ENCODE results near the gene FBXW7. TPM values are rescaled to one million over a fixed set of nuclear protein-coding genes. Genes with fewer than 3 reads are reported as not detected.

The FBXW7 gene
- total and polyA plus RNA-seq, 2 of the 13 experiments (the other 11 are each of a cell fraction or from before 2014, with no cell fraction given), result 5.0 to 40.9 TPM

DNA sequence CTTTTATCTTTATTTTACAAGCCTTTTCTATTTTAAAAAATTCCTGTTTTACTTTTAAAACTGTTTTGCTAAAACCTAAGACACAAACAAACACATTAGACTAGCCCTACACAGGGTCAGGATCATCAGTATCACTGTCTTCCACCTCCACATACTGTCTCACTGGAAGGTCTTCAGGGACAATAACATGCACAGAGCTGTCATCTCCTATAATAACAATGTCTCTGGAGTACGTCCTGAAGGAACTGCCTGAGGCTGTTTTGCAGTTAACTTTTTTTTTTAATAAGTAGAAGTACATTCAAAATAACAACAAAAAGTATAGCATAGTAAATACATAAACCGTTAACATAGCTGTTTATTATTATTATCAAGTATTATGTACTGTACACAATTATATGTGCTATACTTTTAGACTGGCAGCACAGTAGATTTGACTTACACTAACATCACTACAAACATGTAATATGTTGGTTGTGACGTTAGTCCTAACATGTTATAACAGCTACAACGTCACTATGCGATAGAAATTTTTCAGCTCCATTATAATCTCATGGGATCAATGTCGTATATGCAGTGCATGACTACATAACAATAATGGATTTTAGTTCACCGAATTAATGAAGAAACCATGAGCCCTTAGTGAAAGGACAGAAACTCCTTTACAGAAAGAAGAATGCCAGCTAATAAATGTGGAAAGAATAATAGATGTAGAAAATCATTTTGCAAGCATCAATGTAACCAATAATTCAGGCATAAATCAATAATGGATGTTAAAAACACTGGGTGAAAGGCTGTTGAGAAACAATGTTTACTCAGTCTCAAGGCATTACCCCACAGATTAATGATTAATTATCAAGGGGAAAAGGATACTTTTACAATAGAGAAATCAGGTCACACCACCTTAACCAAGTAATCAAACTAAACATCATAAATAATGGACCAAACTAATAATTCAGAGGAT, 49.2 kb downstream of the FBXW7 start (continued):
- TF ChIP-seq FOXA1 (IDR thresholded peaks at IDR 0.05) (peak; percentile 62), FOXA1 (CRISPR knock-in tag; IDR thresholded peaks at IDR 0.05) (peak; percentile 69; the same call in 1 of the 2 replicates), SOX6 (IDR thresholded peaks at IDR 0.05) (no peak), SOX6 (CRISPR knock-in tag; IDR thresholded peaks at IDR 0.05) (peak; percentile 62; the same call in 1 of the 2 replicates), SKI (IDR thresholded peaks at IDR 0.05; ENCODE audit: partially characterized antibody) (no peak), ZNF678 (CRISPR knock-in tag; IDR thresholded peaks at IDR 0.05) (no peak), NFIB (CRISPR knock-in tag; IDR thresholded peaks at IDR 0.05; ENCODE audit: borderline replicate concordance) (no peak), YEATS4 (CRISPR knock-in tag; IDR thresholded peaks at IDR 0.05; ENCODE audit: borderline replicate concordance) (no peak), TCF7 (IDR thresholded peaks at IDR 0.05; ENCODE audit: low read depth) (peak; percentile 30; the same call in 1 of the 2 replicates), ZNF235 (CRISPR knock-in tag; IDR thresholded peaks at IDR 0.05; ENCODE audit: borderline replicate concordance) (no peak), BCL6 (CRISPR knock-in tag; IDR thresholded peaks at IDR 0.05) (peak; percentile 52; the same call in 1 of the 2 replicates), ASH2L (IDR thresholded peaks at IDR 0.05; ENCODE audit: insufficient read length, low read depth, low read length) (peak; percentile 99), GABPA (IDR thresholded peaks at IDR 0.05; ENCODE audit: low read depth, low read length) (no peak), GABPA (CRISPR knock-in tag; IDR thresholded peaks at IDR 0.05; ENCODE audit: low read depth) (peak; percentile 10; the same call in 1 of the 2 replicates), ZNF607 (CRISPR knock-in tag; IDR thresholded peaks at IDR 0.05; ENCODE audit: borderline replicate concordance) (no peak), CREM (IDR thresholded peaks at IDR 0.05) (peak; percentile 70), CREM (CRISPR knock-in tag; IDR thresholded peaks at IDR 0.05) (no peak), MAFG (CRISPR knock-in tag; IDR thresholded peaks at IDR 0.05) (no peak), HOXA5 (CRISPR knock-in tag; IDR thresholded peaks at IDR 0.05) (0 out of 2 replicates have a peak, but pooled peaks have one; percentile 42), ZKSCAN1 (IDR thresholded peaks at IDR 0.05; ENCODE audit: low read length) (no peak), KLF11 (CRISPR knock-in tag; IDR thresholded peaks at IDR 0.05) (no peak), HDAC1 (CRISPR knock-in tag; IDR thresholded peaks at IDR 0.05) (peak; percentile 40; the same call in 1 of the 2 replicates), CHD4 (IDR thresholded peaks at IDR 0.05; ENCODE audit: borderline replicate concordance, low read length) (no peak), ELF3 (CRISPR knock-in tag; IDR thresholded peaks at IDR 0.05) (peak; percentile 68; the same call in 1 of the 2 replicates), ONECUT2 (CRISPR knock-in tag; IDR thresholded peaks at IDR 0.05) (peak; percentile 96), HNRNPUL1 (IDR thresholded peaks at IDR 0.05; ENCODE audit: low read depth, low read length) (peak; percentile 99)
- TF ChIP-seq, protein P1, sequence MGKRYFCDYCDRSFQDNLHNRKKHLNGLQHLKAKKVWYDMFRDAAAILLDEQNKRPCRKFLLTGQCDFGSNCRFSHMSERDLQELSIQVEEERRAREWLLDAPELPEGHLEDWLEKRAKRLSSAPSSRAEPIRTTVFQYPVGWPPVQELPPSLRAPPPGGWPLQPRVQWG (CRISPR knock-in tag; IDR thresholded peaks at IDR 0.05; ENCODE audit: borderline replicate concordance, low read depth), result no peak
- TF ChIP-seq, protein P2, sequence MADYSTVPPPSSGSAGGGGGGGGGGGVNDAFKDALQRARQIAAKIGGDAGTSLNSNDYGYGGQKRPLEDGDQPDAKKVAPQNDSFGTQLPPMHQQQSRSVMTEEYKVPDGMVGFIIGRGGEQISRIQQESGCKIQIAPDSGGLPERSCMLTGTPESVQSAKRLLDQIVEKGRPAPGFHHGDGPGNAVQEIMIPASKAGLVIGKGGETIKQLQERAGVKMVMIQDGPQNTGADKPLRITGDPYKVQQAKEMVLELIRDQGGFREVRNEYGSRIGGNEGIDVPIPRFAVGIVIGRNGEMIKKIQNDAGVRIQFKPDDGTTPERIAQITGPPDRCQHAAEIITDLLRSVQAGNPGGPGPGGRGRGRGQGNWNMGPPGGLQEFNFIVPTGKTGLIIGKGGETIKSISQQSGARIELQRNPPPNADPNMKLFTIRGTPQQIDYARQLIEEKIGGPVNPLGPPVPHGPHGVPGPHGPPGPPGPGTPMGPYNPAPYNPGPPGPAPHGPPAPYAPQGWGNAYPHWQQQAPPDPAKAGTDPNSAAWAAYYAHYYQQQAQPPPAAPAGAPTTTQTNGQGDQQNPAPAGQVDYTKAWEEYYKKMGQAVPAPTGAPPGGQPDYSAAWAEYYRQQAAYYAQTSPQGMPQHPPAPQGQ (CRISPR knock-in tag; IDR thresholded peaks at IDR 0.05; ENCODE audit: borderline replicate concordance), result no peak
- TF ChIP-seq, protein P3, sequence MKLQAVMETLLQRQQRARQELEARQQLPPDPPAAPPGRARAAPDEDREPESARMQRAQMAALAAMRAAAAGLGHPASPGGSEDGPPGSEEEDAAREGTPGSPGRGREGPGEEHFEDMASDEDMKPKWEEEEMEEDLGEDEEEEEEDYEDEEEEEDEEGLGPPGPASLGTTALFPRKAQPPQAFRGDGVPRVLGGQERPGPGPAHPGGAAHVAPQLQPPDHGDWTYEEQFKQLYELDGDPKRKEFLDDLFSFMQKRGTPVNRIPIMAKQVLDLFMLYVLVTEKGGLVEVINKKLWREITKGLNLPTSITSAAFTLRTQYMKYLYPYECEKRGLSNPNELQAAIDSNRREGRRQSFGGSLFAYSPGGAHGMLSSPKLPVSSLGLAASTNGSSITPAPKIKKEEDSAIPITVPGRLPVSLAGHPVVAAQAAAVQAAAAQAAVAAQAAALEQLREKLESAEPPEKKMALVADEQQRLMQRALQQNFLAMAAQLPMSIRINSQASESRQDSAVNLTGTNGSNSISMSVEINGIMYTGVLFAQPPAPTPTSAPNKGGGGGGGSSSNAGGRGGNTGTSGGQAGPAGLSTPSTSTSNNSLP (IDR thresholded peaks at IDR 0.05; ENCODE audit: low read depth, low read length), result peak; percentile 97

All from HepG2 (cell line).